ENCODE results near the gene VPS16. TPM values are rescaled to one million over a fixed set of nuclear protein-coding genes. Genes with fewer than 3 reads are reported as not detected.

The VPS16 gene
- total RNA-seq, 2 donors from 2014 or later, result 35.7 to 40.5 TPM

DNA sequence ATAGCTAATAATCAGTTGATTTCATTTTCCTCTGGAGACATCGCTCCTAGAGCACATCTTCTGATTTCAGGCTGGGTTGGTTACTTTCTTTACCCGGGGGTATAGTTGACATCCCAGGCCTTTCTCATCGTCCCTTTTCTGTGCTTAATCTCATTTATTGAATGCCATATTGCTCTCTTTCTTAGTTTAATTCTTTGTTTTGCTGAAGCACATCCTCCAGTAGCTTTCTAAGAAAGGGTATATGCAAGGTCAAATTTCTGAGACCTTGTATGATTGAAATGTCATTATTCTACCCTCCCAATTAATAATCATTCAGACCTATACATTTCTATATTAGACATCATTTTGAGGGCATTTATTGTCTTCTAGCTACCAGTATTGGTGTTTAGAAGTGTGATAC lies 28.4 kb upstream of the VPS16 start:
- Histone ChIP-seq H3K4me1 (no peaks in the 10 kb centered on the region), H3K36me3 (no peaks in the 10 kb centered on the region), H3K9me3 (no peaks in the 10 kb centered on the region), H3K4me3 (no peak overlapping the region), H3K27ac (no peak overlapping the region), H3K9ac (ENCODE audit: low read depth in 2 of 2, low read length in 2 of 2) (no peak overlapping the region), H3K27me3 (no peaks in the 10 kb centered on the region)
- intact Hi-C loops (cut with DNase I), result no loop called here
- TF ChIP-seq, protein P1, sequence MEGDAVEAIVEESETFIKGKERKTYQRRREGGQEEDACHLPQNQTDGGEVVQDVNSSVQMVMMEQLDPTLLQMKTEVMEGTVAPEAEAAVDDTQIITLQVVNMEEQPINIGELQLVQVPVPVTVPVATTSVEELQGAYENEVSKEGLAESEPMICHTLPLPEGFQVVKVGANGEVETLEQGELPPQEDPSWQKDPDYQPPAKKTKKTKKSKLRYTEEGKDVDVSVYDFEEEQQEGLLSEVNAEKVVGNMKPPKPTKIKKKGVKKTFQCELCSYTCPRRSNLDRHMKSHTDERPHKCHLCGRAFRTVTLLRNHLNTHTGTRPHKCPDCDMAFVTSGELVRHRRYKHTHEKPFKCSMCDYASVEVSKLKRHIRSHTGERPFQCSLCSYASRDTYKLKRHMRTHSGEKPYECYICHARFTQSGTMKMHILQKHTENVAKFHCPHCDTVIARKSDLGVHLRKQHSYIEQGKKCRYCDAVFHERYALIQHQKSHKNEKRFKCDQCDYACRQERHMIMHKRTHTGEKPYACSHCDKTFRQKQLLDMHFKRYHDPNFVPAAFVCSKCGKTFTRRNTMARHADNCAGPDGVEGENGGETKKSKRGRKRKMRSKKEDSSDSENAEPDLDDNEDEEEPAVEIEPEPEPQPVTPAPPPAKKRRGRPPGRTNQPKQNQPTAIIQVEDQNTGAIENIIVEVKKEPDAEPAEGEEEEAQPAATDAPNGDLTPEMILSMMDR (IDR thresholded peaks at IDR 0.05), result no peak
- DNase-seq, result no peak

DNA sequence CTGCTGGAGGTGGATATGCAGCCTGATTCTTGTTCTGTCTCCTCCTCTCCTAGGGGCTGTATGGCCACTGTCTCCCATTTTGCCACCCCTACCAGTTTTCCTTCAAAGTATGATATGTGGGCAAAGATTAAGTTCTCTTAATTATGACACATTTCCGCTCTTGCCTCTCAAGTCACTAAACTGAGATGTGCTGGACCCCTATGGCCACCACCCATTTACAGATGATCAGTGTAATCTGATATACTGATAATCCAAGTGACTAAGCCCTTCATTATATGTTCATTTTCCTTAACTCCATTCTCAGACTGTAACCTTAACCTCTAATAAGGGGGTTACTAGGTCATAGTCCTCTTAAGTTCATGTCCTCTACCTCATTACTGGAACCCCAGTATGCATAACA lies 26.5 kb upstream of the VPS16 start:
- no peaks in the 10 kb centered on the region for H3K27me3 ChIP-seq
- intact Hi-C loops (cut with DNase I), result no loop called here
- no peak for DNase-seq
- H3K9me3 ChIP-seq, result no peaks in the 10 kb centered on the region
- no peaks in the 10 kb centered on the region for H3K36me3 ChIP-seq
- H3K4me3 ChIP-seq, result no peak overlapping the region
- no peaks in the 10 kb centered on the region for H3K4me1 ChIP-seq
- no peak overlapping the region for H3K9ac ChIP-seq (ENCODE audit: low read depth in 2 of 2, low read length in 2 of 2)
- H3K27ac ChIP-seq, result no peak overlapping the region
- TF ChIP-seq, protein P1 (IDR thresholded peaks at IDR 0.05), result no peak

DNA sequence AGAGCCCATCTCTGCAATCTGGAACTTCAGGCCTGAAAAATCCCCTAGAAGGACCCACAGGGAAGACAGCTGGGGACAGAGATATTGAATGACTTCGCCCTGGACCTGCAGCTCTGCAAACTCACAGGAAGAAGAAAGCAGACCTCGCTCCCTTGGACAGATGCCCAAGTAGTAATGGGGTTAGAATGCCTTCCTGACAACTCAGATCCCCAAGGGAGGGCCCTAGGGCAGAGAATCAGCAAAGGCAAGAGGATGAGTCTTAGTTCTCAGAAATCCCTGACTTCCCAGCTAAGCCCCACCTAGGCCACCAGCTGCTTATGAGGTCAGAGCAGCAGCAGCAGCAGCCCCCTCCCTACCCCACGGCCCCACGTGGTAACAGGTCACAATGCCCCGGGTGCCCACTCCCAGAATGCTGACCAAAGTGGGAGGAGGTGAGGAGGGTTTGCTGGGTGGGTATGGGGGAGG lies 25.9 kb upstream of the VPS16 start, which contains the start of gene C20orf141:
C20orf141 (plus strand) TSS at position 401 of the 465 bp plus-strand sequence. CDS start 198 bp downstream, outside the sequence.
- TF ChIP-seq, protein P1 (IDR thresholded peaks at IDR 0.05), result no peak
- H3K9ac ChIP-seq (ENCODE audit: low read depth in 2 of 2, low read length in 2 of 2), result no peak within 1 kb of the TSS
- no peaks in the 10 kb centered on the region for H3K9me3 ChIP-seq
- no peaks in the 10 kb centered on the region for H3K4me1 ChIP-seq
- no peak within 1 kb of the TSS for H3K4me3 ChIP-seq
- DNase-seq, result no peak
- peaks cover under 1% of the 10 kb centered on the region for H3K27me3 ChIP-seq
- no peak within 1 kb of the TSS for H3K27ac ChIP-seq
- H3K36me3 ChIP-seq, result no peaks in the 10 kb centered on the region
- intact Hi-C loops (cut with DNase I), result no loop called here

DNA sequence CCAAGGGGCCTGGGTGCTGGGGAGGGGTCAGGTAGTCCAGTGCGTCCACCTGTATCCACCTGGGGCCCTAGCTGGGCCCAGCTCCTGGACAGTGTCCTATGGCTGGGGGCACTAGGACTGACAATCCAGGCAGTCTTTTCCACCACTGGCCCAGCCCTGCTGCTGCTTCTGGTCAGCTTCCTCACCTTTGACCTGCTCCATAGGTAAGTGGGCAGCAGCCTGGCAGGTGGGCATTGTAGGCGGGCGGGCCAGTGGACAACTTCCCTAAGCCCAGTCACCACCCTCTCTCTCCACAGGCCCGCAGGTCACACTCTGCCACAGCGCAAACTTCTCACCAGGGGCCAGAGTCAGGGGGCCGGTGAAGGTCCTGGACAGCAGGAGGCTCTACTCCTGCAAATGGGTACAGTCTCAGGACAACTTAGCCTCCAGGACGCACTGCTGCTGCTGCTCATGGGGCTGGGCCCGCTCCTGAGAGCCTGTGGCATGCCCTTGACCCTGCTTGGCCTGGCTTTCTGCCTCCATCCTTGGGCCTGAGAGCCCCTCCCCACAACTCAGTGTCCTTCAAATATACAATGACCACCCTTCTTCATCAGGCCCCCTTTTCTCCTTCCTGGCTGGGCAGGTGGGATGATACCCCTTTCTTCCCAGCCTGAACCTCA lies 25.2 kb upstream of the VPS16 start:
- Histone ChIP-seq H3K9ac (ENCODE audit: low read depth in 2 of 2, low read length in 2 of 2) (no peak overlapping the region), H3K27ac (no peak overlapping the region), H3K27me3 (peaks cover 8% of the 10 kb centered on the region), H3K36me3 (no peaks in the 10 kb centered on the region), H3K4me3 (no peak overlapping the region), H3K4me1 (no peaks in the 10 kb centered on the region), H3K9me3 (no peaks in the 10 kb centered on the region)
- no peak for DNase-seq
- TF ChIP-seq, protein P1 (IDR thresholded peaks at IDR 0.05), result no peak
- intact Hi-C loops (cut with DNase I), result no loop called here

DNA sequence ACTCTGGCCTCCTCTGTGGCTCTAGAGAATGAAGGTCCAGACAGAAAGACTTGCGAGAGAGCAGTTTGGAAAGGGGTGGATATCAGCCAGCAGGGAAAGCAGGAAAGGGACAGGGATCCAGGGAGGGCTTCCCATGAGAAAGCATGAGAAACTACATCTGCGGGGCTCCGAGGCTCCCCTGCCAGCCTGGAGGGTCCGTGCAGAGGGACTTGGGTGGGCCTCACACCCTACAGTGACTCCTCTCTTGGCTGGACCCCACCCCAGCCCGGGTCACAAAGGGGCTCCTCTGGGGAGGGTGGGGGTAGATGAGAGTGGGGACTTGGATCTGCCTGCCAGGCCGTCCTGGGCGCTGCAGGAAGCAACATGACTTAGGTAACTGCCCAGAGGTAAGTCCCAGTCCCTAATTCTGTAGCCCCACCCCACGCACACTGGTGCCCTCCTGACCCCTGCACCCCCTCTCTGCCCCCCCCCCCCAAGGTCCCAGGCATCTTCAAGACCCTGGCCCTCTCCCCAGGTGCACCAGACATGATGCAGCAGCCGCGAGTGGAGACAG lies 24.4 kb upstream of the VPS16 start, which contains the start of gene TMEM239:
TMEM239 (plus strand) TSS at position 335 of the 553 bp plus-strand sequence; CDS start at position 526, 191 bp downstream.
- no peaks in the 10 kb centered on the region for H3K36me3 ChIP-seq
- H3K27me3 ChIP-seq, result peaks cover 15% of the 10 kb centered on the region
- H3K4me3 ChIP-seq, result no peak within 1 kb of the TSS
- H3K4me1 ChIP-seq, result no peaks in the 10 kb centered on the region
- no peak for DNase-seq
- H3K9me3 ChIP-seq, result no peaks in the 10 kb centered on the region
- TF ChIP-seq, protein P1 (IDR thresholded peaks at IDR 0.05), result no peak
- H3K27ac ChIP-seq, result no peak within 1 kb of the TSS
- intact Hi-C loops (cut with DNase I), result no loop called here
- no peak within 1 kb of the TSS for H3K9ac ChIP-seq (ENCODE audit: low read depth in 2 of 2, low read length in 2 of 2)

Data from colonic mucosa (tissue), 4 donors.